H1 (cell line): ENCODE measurements around the gene CBLN1. TPM values are rescaled to one million over a fixed set of nuclear protein-coding genes. Genes with fewer than 3 reads are reported as not detected.

ENCODE experiments used
- CTCF ChIA-PET: fragments of 300-600 bp; sonication (Branson Sonifier 250); formaldehyde crosslinking; loops from one replicate; lab custom pipeline; 2021; ENCODE audit not compliant: partially characterized antibody; lab: Charles Lee
- POLR2A ChIA-PET: fragments of 300-600 bp; sonication (Branson Sonifier 250); formaldehyde crosslinking; loops from one replicate; lab custom pipeline; 2021; ENCODE audit warnings: inconsistent platforms; ENCODE audit not compliant: partially characterized antibody; lab: Charles Lee
- DNase-seq, 2 experiments: peaks; one replicate each; pipeline versions ENCODE4 v3.0.0 to v3.0.0-alpha.2; 2010 to 2022; ENCODE audit warnings: low spot score in 2 of 2, low read depth in 1 of 2, mixed read lengths in 1 of 2
- FAIRE-seq: peaks from 2 replicates; lab custom pipeline; 2011; peaks lifted over from hg19 to GRCh38; lab: Jason Lieb, UNC
- H2AFZ ChIP-seq: 2 replicates; pipeline ENCODE4 v1.8.1; 2012; ENCODE audit warnings: low read length, inconsistent platforms
- H2AK5ac ChIP-seq: 2 replicates; pipeline ENCODE4 v1.6.1; 2013; ENCODE audit warnings: low read depth, low read length
- H2BK120ac ChIP-seq: replicated peaks from 2 replicates; pipeline ENCODE3; 2013; ENCODE audit warnings: low read depth, low read length, inconsistent platforms
- H2BK12ac ChIP-seq: 2 replicates; pipeline ENCODE4 v1.6.1; 2013; ENCODE audit warnings: low read depth, low read length
- H2BK15ac ChIP-seq: 2 replicates; pipeline ENCODE4 v1.6.1; 2013; ENCODE audit warnings: low read length
- H2BK20ac ChIP-seq: 2 replicates; pipeline ENCODE4 v1.6.1; 2013; ENCODE audit warnings: low read length
- H2BK5ac ChIP-seq: 2 replicates; pipeline ENCODE4 v1.6.1; 2013; ENCODE audit warnings: low read depth, low read length
- H3K14ac ChIP-seq: 2 replicates; pipeline ENCODE4 v1.6.1; 2013; ENCODE audit warnings: inconsistent platforms; ENCODE audit not compliant: insufficient read length
- H3K18ac ChIP-seq: 2 replicates; pipeline ENCODE4 v1.6.1; 2013; ENCODE audit warnings: low read length; ENCODE audit errors: extremely low read depth
- H3K23ac ChIP-seq: 2 replicates; pipeline ENCODE4 v1.6.1; 2013; ENCODE audit warnings: inconsistent platforms; ENCODE audit not compliant: insufficient read length
- H3K23me2 ChIP-seq: 2 replicates; pipeline ENCODE4 v1.6.1; 2013; ENCODE audit warnings: low read depth, low read length
- H3K27ac ChIP-seq: 2 replicates; pipeline ENCODE4 v1.6.1; 2011; ENCODE audit warnings: low read depth, low read length, inconsistent platforms
- H3K27me3 ChIP-seq, 4 experiments: replicated peaks in 1 of 4; 1 replicate in 1 of 4; 2 replicates in 3 of 4; pipeline versions ENCODE4 v1.6.1 to v1.8.1; 2011 to 2013; ENCODE audit warnings: low read length in 3 of 4, mild to moderate bottlenecking in 3 of 4, inconsistent platforms in 2 of 4, mixed read lengths in 2 of 4, moderate library complexity in 1 of 4; ENCODE audit not compliant: control insufficient read depth in 3 of 4, insufficient read depth in 3 of 4; ENCODE audit errors: extremely low read depth in 1 of 4
- H3K36me3 ChIP-seq, 4 experiments: 2 replicates each; pipeline versions ENCODE4 v1.6.1 to v1.8.1; 2011 to 2013; ENCODE audit warnings: mild to moderate bottlenecking in 4 of 4, low read length in 3 of 4, moderate library complexity in 2 of 4, control low read depth in 1 of 4, inconsistent platforms in 1 of 4; ENCODE audit not compliant: insufficient read depth in 4 of 4, control insufficient read depth in 2 of 4
- H3K4ac ChIP-seq: replicated peaks from 2 replicates; pipeline ENCODE3; 2013; ENCODE audit warnings: low read length, low read depth, mixed read lengths, inconsistent platforms; ENCODE audit not compliant: insufficient read length
- H3K4me1 ChIP-seq, 4 experiments: replicated peaks in 1 of 4; 1 replicate in 1 of 4; 2 replicates in 3 of 4; pipeline versions ENCODE4 v1.6.1 to v1.8.1; 2011 to 2013; ENCODE audit warnings: low read length in 3 of 4, inconsistent platforms in 2 of 4, mixed read lengths in 1 of 4; ENCODE audit not compliant: insufficient read depth in 4 of 4, control insufficient read depth in 3 of 4
- H3K4me2 ChIP-seq, 2 experiments: 2 replicates each; pipeline versions ENCODE4 v1.6.1 to v1.8.1; 2011 to 2013; ENCODE audit warnings: low read depth in 2 of 2, low read length in 2 of 2, control low read depth in 1 of 2, inconsistent platforms in 1 of 2, mild to moderate bottlenecking in 1 of 2; ENCODE audit not compliant: insufficient read depth in 1 of 2
- H3K4me3 ChIP-seq, 4 experiments: fragments of 200-600, 300-600 bp in 1 of 4; sonication (generic), shearing (Covaris generic), sonication (Bioruptor Twin) in 1 of 4; 2 replicates each; pipeline versions ENCODE4 v1.5.1 to v1.8.1; 2011 to 2016; ENCODE audit warnings: low read length in 4 of 4, low read depth in 3 of 4, control low read depth in 2 of 4, inconsistent platforms in 2 of 4, mild to moderate bottlenecking in 2 of 4, mixed read lengths in 1 of 4, moderate library complexity in 1 of 4; ENCODE audit not compliant: insufficient read depth in 2 of 4; ENCODE audit errors: extremely low read depth in 1 of 4
- H3K56ac ChIP-seq: replicated peaks from 2 replicates; pipeline ENCODE3; 2013; ENCODE audit warnings: low read depth, mild to moderate bottlenecking, mixed read lengths, low read length, inconsistent platforms; ENCODE audit not compliant: insufficient read length
- H3K79me1 ChIP-seq: 2 replicates; pipeline ENCODE4 v1.6.1; 2013; ENCODE audit warnings: low read depth, low read length, control low read depth
- H3K79me2 ChIP-seq, 2 experiments: 2 replicates each; pipeline versions ENCODE4 v1.6.1 to v1.8.1; 2012 to 2013; ENCODE audit warnings: low read length in 2 of 2, mild to moderate bottlenecking in 2 of 2, inconsistent platforms in 1 of 2; ENCODE audit not compliant: insufficient read depth in 2 of 2, control insufficient read depth in 1 of 2
- H3K9ac ChIP-seq, 4 experiments: replicated peaks in 1 of 4; 1 replicate in 1 of 4; 2 replicates in 3 of 4; pipeline versions ENCODE4 v1.6.1 to v1.8.1; 2011 to 2013; ENCODE audit warnings: low read depth in 3 of 4, low read length in 3 of 4, control low read depth in 2 of 4, mild to moderate bottlenecking in 2 of 4, moderate library complexity in 2 of 4, inconsistent platforms in 1 of 4; ENCODE audit errors: extremely low read depth in 1 of 4
- H3K9me3 ChIP-seq, 2 experiments: 2 replicates each; pipeline versions ENCODE4 v1.6.1 to v1.8.1; 2012 to 2013; ENCODE audit warnings: mild to moderate bottlenecking in 2 of 2, moderate library complexity in 2 of 2, control low read depth in 1 of 2, inconsistent platforms in 1 of 2, low read depth in 1 of 2, low read length in 1 of 2, mixed read lengths in 1 of 2; ENCODE audit not compliant: insufficient read depth in 2 of 2
- H4K20me1 ChIP-seq, 2 experiments: replicated peaks in 1 of 2; 2 replicates each; pipeline versions ENCODE3 to v1.8.1; 2011 to 2013; ENCODE audit warnings: inconsistent platforms in 2 of 2, low read length in 2 of 2, mild to moderate bottlenecking in 1 of 2; ENCODE audit not compliant: insufficient read depth in 2 of 2, control insufficient read depth in 1 of 2
- H4K5ac ChIP-seq: 2 replicates; pipeline ENCODE4 v1.6.1; 2013; ENCODE audit warnings: low read length, low read depth, mixed read lengths, inconsistent platforms; ENCODE audit not compliant: insufficient read length
- H4K8ac ChIP-seq: 2 replicates; pipeline ENCODE4 v1.8.0; 2013; ENCODE audit warnings: mild to moderate bottlenecking, moderate library complexity, low read length, inconsistent platforms; ENCODE audit not compliant: insufficient read depth; ENCODE audit errors: extremely low read depth
- H4K91ac ChIP-seq: replicated peaks from 2 replicates; pipeline ENCODE3; 2013; ENCODE audit warnings: low read length, mixed read lengths, inconsistent platforms; ENCODE audit not compliant: insufficient read length
- CREB1 ChIP-seq: IDR thresholded peaks from 2 replicates; pipeline ENCODE4 v1.6.1; 2012; ENCODE audit warnings: inconsistent platforms
- JUND ChIP-seq: IDR thresholded peaks from 2 replicates; pipeline ENCODE4 v1.6.1; 2011; ENCODE audit warnings: mild to moderate bottlenecking, improper control_type of control experiment, low read length
- NRF1 ChIP-seq: IDR thresholded peaks from 2 replicates; pipeline ENCODE4 v1.6.1; 2011; ENCODE audit warnings: mild to moderate bottlenecking, low read depth, low read length, improper control_type of control experiment
- RNF2 ChIP-seq: fragments of 200-900, 300-1000 bp; sonication (generic); IDR thresholded peaks from 2 replicates; pipeline ENCODE4 v1.7.1; 2016; ENCODE audit warnings: borderline replicate concordance, low read depth, mild to moderate bottlenecking, antibody characterized with exemption, low read length; ENCODE audit not compliant: poor library complexity, severe bottlenecking; ENCODE audit errors: missing control alignments
- TEAD4 ChIP-seq: IDR thresholded peaks from 2 replicates; pipeline ENCODE4 v1.6.1; 2012; ENCODE audit warnings: low read depth, low read length, inconsistent platforms, mixed read lengths
- USF2 ChIP-seq: IDR thresholded peaks from 2 replicates; pipeline ENCODE4 v1.6.1; 2011; ENCODE audit warnings: low read length, improper control_type of control experiment
- polyA plus RNA-seq, 7 experiments: library from polyadenylated mRNA; depleted of rRNA in 3 of 7; stranded (reverse) in 5 of 7; unstranded in 2 of 7; fragments of >200 nt in 5 of 7; fragments of 200-250 nt in 2 of 7; gene quantifications; 1 replicate in 5 of 7; 2 replicates in 1 of 7; 4 replicates in 1 of 7; pipeline versions ENCODE4 v1.2.1 to v1.2.3, GENCODE V29; 2011 to 2013; ENCODE audit warnings: missing spikeins in 2 of 7, mixed read lengths in 2 of 7
- total RNA-seq: library from RNA; stranded (reverse); fragmentation: NEBNext Ultra II Directional; extraction: Animal tissue kit (Norgen Biotek cat#: 25700); gene quantifications from 2 replicates; pipeline ENCODE4 v1.2.1, GENCODE V29; 2021

The CBLN1 gene
- total and polyA plus RNA-seq, 2 of the 8 experiments (the other 6 are each of a cell fraction or from before 2014, with no cell fraction given), result 0.97 to 7.1 TPM

GRCh38 chr16:49259330-49259729, 22.3 kb downstream of the CBLN1 start:
- Histone ChIP-seq H2BK5ac (no peak overlapping the region), H3K27me3 (peaks cover 0 to 1% (median 0%) of the 10 kb centered on the region in 4 experiments; a peak in 1 of 7 replicates), H3K27ac (no peak overlapping the region), H3K14ac (no peak overlapping the region), H3K9me3 (no peaks in the 10 kb centered on the region), H2BK12ac (no peak overlapping the region), H3K4me2 (no peak overlapping the region), H3K18ac (no peak overlapping the region), H4K91ac (no peak overlapping the region), H3K79me2 (no peaks in the 10 kb centered on the region), H3K9ac (no peak overlapping the region), H4K8ac (no peak overlapping the region), H2AK5ac (no peak overlapping the region), H3K23me2 (peaks cover 4% of the 10 kb centered on the region; the same call in 1 of the 2 replicates), H2BK120ac (no peak overlapping the region), H3K4me1 (no peaks in the 10 kb centered on the region), H3K56ac (no peak overlapping the region), H3K36me3 (no peaks in the 10 kb centered on the region), H3K4ac (no peak overlapping the region), H3K23ac (no peak overlapping the region), H2BK15ac (no peak overlapping the region), H4K5ac (no peak overlapping the region), H2AFZ (no peak overlapping the region), H2BK20ac (no peak overlapping the region), H4K20me1 (no peaks in the 10 kb centered on the region), H3K4me3 (no peak overlapping the region), H3K79me1 (no peaks in the 10 kb centered on the region)
- no peak for DNase-seq
- ChIA-PET POLR2A (no interaction called here), CTCF (no interaction called here)
- FAIRE-seq, result no peak
- TF ChIP-seq JUND (no peak), USF2 (no peak), NRF1 (no peak), RNF2 (no peak), CREB1 (no peak), TEAD4 (no peak)
